Activated CD4-positive, alpha-beta T cell treated with anti-CD3 and anti-CD28 coated beads, Interleukin-2, Interleukin-4, amounts not matched to agents 100 ng/mL and 50 ng/mL, durations not matched to agents 16 hours and 8 hours (primary cell): ENCODE measurements around the gene LCLAT1.

Experiments
- DNase-seq: peaks from one replicate; pipeline ENCODE4 v3.0.0-alpha.2; 2020; ENCODE audit warnings: low spot score

The LCLAT1 gene

DNA sequence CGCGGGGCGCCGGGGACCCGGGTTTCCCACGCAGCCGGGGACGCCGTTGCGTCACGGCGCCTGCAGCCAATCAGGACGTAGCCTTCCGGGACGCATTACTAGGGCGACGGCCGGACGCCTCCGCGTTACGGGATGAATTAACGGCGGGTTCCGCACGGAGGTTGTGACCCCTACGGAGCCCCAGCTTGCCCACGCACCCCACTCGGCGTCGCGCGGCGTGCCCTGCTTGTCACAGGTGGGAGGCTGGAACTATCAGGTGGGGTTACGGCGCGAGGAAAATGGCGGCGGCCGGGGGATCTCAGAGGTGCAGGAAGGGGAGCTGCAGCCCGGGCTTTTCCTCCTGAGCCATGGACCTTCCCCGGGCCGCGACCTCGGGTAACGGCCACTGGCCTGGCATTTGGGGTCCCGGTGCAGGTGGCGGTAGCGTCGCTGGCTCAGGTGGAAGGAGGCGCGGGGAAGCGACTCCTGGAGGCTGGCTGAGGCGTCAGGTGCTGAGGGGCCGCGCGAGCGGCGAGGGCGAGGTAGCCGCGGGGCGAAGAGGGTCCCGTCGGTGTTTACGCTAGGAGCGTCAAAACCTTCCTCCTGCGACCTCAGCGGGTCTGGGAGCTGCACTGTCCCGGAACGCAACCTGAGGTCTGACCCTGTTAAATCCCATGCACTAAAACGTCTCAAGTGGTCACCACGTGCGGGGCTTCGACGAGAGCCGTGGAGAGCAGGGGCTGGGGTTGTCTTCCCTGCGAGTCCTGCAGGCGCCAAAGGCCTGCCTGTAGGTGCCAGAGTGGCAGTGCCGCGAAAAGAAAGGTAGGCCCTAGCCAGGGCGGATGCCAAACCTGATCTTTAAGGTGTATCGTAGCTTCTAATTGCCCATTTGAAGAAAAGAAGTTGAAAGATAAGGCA lies at the start of gene LCLAT1:
Gene LCLAT1, plus strand, starts transcription at position 98 of the 897 bp plus-strand sequence. CDS start 78,345 bp downstream, outside the sequence.
- peak; percentile 87 for DNase-seq

- DNase-seq = no peak
These were observed 48.8 kb upstream of the LCLAT1 start for GRCh38 chr2:30398084-30398873.

DNA sequence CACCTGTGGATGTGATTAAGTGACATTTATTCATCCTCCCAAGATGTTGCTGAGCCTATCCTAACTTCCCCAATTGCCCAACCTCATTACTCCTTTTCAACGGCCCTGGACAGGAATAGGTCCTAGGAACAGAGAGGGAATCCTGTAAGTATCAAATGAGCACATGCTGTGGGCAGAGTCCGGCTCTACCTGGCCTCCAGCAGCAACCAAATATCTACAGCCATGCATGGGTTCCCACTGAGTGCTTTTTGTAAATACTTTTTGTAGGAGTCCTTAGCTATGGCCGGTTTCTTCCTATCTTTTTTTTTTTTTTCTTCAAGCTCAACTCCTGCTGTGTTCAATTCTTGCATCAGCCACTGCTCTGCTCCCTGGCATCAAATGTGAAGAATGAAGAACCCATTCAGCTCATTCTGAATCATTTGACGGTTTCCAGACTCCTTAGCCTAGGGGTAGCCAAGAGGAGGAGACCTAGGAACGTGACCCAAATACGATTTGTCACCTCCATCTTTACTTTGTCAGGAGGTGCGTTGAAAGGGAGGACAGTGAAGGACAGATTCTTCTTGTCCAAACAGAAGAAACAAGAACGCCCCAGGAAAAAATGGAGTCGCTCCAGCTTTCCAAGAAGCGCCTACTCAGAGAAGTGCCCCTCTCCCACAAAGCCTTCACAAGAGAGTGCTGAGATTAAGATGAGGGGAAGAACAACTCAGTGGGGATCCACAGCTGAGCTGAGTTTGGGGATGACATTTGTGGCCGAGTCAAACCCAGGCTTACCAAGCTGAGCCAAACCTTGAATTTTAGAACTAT lies 46.7 kb upstream of the LCLAT1 start:
- DNase-seq = no peak

DNA sequence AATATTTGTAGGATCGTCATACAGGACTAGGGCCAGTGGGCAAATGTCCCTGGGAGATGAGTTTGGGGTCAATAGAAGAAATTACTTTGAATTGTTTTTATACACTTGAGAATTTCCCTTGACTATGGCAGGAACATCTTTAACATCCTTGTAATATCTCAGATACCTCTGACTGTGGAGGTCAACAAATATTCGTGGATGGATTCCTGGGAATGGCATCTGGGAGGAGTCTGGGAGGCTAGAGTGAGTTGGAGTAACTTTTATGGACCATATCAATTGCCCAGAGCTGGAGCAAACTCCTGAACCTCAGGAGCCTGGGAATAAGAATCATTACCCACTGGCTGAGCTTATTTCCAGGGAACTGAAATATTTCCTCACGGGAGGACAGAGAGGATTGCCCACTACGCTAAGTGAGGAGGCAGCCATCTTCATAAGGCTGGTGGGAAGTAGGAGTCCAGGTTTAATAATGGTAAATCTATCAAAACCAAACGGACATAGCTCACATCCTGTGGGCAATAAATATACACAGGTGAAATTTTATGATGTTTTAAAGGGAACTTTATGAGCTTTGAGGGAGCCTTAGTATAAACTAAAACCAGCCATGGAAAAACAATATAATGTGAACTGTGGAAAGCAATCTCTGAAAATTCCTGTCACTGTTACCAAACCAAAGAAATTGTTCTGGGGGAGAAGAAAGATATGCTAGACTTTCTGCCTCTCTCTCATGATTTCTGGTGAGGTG lies 44.4 kb upstream of the LCLAT1 start:
- DNase-seq = no peak

DNA sequence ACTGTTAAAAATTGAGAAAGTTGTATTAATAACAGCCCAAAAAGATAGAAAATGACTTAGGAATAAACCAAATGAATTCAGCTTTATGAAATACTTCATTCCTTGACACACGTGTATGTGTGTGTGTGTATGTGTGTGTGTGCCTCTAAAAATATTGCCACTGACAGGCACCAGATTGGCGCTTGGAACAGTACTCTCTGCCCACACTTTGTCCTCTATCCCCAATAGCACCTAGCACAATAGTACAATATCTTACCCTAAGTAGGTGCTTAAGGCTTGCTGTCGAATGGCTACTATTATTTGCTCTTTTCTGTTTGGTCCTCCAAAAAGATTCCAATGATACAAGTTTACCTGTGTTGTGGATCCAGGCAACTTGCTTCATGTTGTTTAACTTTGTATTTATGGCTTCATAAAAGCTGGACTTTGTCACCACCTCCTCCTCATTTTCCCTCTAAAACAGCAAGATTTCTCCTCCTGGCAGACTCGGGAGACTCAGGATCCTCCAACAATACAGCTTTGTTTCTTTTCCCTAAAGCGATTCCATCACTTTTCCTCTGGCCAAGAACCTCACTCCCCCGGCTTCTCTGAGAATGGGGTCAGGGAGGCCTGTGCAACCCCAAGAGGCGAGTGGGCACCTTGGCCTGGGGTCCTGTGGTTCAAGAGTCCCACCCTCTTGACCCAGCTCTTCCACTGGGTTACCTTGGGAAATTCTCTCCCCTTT lies 43.3 kb upstream of the LCLAT1 start:
- no peak for DNase-seq

DNA sequence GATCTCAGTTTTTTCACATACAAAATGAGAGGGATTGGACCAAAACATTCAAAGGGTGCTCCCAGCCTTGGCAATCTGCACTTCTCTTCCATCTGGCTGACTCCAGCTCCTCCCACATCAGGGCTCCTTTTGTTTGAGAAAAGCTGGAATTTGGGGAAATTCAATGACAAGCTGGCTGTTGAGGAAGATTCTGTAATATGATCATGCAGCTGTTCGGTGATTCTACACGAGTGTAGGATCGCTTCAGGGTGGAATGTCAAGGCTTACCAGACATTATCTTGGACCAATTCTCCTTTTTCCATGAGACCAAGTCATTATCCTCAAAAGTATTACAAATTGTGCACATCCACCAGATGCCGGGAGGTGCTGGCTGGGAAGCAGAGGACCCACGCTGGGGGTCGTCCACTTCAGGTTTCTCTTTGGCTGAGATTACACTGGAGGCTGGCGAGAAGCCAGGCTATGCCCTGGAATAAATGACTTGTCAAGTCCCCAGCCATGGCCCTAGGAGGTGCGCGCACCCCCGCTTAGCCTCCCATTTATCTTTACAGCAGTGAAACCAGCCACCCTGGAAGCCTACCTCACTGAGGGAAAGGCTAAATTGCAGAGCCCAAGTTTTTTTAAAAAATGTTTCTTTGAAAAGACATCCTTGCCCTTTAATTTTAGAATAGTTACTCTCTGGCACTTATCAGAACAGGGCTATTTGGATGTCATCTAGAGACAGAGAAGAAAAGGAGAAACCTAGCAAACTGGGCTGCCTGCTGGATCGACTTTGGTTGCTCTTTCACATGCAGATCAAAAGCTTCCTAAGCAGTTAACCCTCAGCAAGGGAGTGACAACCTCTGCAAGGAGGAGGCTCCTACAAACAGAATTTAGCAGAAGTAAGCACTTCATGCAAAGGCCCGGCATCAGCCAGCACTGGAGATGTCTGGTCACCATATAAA lies 42.5 kb upstream of the LCLAT1 start:
- DNase-seq = no peak

DNA sequence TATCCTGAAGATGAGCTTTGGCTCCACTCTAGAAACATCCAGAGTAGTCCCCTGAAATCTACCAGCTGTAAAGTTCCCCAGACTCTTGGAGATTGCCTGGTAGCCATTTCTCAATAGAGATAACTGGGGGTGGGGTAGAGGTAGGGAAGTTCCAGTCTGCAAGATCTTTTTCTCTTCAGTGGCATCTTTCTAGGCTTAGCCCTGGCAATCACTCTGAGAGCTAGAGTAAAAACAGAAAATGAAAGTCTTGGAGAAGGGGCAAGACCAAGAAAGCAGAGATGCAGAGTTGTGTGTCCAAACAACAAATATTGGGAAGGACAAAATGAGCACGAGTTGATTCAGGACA lies 41.8 kb upstream of the LCLAT1 start:
- DNase-seq = no peak

GRCh38 chr2:30406853-30407252 lies 40.2 kb upstream of the LCLAT1 start:
- no peak for DNase-seq

- no peak for DNase-seq
These were observed 38.1 kb upstream of the LCLAT1 start for GRCh38 chr2:30408961-30409387.

DNA sequence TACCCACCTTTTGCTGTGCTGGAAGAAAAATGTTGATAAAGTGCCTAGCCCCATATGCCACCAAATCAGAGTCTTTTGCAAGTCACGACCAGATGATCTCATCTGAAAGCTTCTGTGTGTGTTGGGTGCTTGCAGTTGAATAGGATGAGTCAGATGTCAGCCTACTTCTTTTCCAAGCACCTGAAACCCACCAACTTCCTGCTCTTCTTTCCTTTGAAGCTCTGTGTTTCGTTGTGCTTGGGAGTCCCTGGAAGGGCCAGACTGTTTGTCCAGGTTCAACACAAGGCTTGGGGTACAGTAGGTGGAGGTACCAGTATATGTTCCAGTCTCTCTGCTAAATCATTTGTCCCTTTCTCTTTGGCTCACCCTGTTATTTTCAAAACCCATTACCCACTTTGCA lies 36.8 kb upstream of the LCLAT1 start:
- peak; percentile 39 for DNase-seq

- no peak for DNase-seq
These were observed 34.9 kb upstream of the LCLAT1 start for GRCh38 chr2:30412047-30412683.

GRCh38 chr2:30412684-30413570 lies 34.1 kb upstream of the LCLAT1 start:
- no peak for DNase-seq

GRCh38 chr2:30414961-30415360 lies 32.1 kb upstream of the LCLAT1 start:
- no peak for DNase-seq

DNA sequence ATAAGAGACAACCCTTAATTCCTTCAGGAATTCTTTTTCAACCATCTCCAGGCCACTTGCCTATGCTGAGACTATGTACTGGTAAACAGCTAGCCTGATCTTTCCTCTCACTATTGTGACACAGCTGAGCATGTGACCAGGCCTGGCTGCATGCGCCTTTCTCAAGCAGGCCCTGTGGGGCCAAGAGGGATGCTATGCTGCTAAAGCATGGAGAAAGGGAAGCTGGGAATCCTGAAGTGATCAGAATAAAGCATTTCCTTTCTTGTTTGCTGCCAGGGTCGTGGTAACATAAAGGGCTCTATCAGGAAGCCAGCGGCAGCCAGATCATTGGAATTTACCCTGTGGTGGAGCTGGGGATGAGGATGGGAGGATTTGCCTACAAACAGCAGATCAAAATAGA lies 29.8 kb upstream of the LCLAT1 start:
- DNase-seq = no peak

DNA sequence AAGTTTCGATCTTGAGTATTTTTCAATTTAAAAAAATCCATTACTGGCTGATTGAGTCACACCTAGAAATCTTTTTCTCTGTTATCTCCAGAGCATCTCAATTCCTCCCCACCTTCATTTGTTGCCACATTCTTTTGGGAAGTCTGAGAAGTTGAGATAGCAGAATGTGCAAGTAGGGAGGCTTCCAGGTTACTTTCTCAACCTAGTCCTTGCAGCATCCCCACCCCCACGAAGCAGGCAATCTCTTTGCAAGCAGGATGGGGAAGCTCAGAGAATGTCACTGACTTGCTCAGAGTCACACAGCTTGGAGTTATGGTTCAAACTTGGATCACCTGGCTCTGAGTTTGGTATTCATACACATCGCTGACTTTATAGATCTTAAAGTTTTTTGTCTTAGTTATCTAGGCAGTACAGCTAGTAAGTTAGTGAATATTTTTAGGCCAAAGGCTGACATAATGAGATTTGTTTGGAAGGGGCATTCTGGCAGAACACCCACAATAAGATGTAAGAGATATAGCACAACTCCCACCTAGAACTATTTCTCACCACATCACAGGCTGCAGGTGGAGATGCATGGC lies 25.9 kb upstream of the LCLAT1 start:
- no peak for DNase-seq

DNA sequence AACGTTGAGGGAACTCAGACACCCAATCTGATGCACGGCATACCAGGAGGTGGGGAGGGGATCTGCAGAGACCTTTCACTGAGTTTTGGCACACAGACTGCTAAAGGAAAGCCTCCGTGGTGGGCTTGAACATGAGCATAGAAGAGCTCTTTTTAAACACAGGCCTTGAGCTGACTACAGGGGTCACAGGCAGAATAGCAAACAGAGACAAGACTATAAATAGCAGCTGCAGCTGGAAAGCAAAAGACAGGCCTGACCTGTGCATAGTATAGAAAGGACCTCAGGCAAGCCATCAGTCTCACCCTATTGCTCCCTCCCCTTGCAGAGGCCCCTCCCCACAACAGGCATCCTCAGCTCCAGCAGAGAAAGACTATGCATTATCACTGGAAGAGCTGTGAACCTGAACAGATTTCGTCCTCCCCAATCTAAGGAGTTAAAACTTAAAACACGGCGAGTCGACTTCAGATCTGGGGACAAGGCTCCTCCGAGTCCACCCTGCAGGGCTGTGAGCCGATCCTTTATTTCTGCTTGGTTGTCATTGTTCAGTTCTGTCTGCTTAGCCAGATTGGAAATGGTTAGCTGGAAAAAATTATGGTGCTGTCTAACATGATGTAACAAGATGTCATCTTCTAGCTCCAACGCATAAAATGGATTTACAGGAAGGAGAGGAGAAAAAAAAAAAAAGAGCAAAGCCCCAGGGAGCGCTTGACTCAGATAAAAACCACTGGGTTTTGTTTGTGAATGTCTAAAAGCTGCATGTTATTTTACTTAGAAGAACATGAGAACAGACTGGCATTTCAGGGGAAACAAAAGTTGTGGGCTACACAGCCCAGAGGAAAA lies 25.2 kb upstream of the LCLAT1 start:
- DNase-seq = peak; percentile 50

DNA sequence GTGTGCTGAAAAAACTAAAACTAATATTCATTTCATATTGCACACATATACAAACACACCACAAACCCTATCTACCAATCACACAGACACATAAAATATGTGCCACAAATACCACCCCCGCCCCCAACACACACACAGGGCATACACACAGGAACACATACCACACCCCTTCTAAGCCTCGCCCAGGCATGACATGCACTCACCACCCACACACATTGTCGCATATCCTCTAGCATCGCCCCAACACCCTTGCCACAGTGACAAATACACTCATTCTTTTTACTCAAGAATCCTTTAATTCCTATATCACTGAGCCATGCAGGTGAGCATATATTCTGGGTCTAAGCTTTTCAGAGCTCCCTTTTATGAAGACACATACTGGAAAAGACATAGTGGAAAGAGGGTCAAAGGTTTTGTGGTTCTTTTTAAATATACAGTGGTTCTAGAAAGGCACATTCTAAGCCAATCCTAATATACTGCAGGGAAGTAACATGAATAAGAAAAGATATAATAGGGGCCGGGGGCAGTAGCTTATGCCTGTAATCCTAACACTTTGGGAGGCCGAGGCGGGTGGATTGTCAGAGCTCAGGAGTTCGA lies 24.5 kb upstream of the LCLAT1 start:
- DNase-seq = peak; percentile 87
